ENCODE data around the gene ZFR. TPM values are rescaled to one million over a fixed set of nuclear protein-coding genes. Genes with fewer than 3 reads are reported as not detected.
"Not testable (repeated sequence)": the region's sequence is repeated elsewhere in the genome, so short reads cannot be mapped to it uniquely, and the experiment has no call there.

ZFR gene
- total RNA-seq, 8 experiments from 2014 or later = 72.5 to 116 (median 88.7) TPM

GRCh38 chr5:32445831-32446614 lies 1.5 kb upstream of the ZFR start:
- WGBS, 10 experiments = 0 to 97% (median 86%) methylated on average over 1 to 22 of the region's 23 CpGs
- H3K27ac ChIP-seq = no peak overlapping the region
- in situ Hi-C loops (cut with MboI; ENCODE audit: low pct_unique_long_range_greater_than_20kb in 2 of 9, low sequenced_read_pairs in 9 of 9, unreplicated experiment in 9 of 9) = no loop called here
- H3K4me1 ChIP-seq (replicated peaks in 1 of 2) = peaks cover 0 to 15% of the 10 kb centered on the region in 2 donors
- no peak for ATAC-seq (replicated peaks in 6 of 8)
- H3K4me3 ChIP-seq = no peak overlapping the region

- Histone ChIP-seq H3K27ac (no peak overlapping the region), H3K4me1 (replicated peaks in 1 of 2) (peaks cover 0 to 15% of the 10 kb centered on the region in 2 donors), H3K4me3 (peak overlapping the region in 3 of 5 donors; percentile 71 to 97 (median 95))
- ATAC-seq (replicated peaks in 6 of 8) = no peak
- in situ Hi-C loops (cut with MboI; ENCODE audit: low pct_unique_long_range_greater_than_20kb in 2 of 9, low sequenced_read_pairs in 9 of 9, unreplicated experiment in 9 of 9) = no loop called here
- 43 to 100% (median 86%) methylated on average over 1 to 10 of the region's 10 CpGs; no CpG with 5 or more reads in 2 of the 10 experiments for WGBS, 10 experiments
Measured at GRCh38 chr5:32445287-32445758, 783 bp upstream of the ZFR start.

- WGBS, 10 experiments = 10% methylated on average over 2 of the region's 83 CpGs; no CpG with 5 or more reads in 9 of the 10 experiments
- Histone ChIP-seq H3K4me1 (replicated peaks in 1 of 2) (peaks cover 0 to 15% of the 10 kb centered on the region in 2 donors), H3K27ac (peak overlapping the region; percentile 81 to 96), H3K4me3 (peak overlapping the region; percentile 71 to 97 (median 86))
- ATAC-seq (replicated peaks in 6 of 8) = peak; percentile 46 to 70 (median 64)
- in situ Hi-C loops (cut with MboI; ENCODE audit: low pct_unique_long_range_greater_than_20kb in 2 of 9, low sequenced_read_pairs in 9 of 9, unreplicated experiment in 9 of 9) = no loop called here
Measured at GRCh38 chr5:32443541-32444430, 754 bp downstream of the ZFR start.

- WGBS, 10 experiments = 0 to 19% (median 10%) methylated on average over 2 to 5 of the region's 7 CpGs; no CpG with 5 or more reads in 4 of the 10 experiments
- H3K4me3 ChIP-seq = peak overlapping the region; percentile 71 to 97 (median 86)
- in situ Hi-C loops (cut with MboI; ENCODE audit: low pct_unique_long_range_greater_than_20kb in 2 of 9, low sequenced_read_pairs in 9 of 9, unreplicated experiment in 9 of 9) = no loop called here
- peak overlapping the region; percentile 81 to 96 for H3K27ac ChIP-seq
- peak in 4 of 8 experiments; percentile 1 to 5 (median 2) for ATAC-seq (replicated peaks in 6 of 8)
- H3K4me1 ChIP-seq (replicated peaks in 1 of 2) = peaks cover 0 to 15% of the 10 kb centered on the region in 2 donors
Measured at GRCh38 chr5:32443145-32443540, 1.4 kb downstream of the ZFR start.

GRCh38 chr5:32439086-32439642 lies 5.4 kb downstream of the ZFR start:
- ATAC-seq (replicated peaks in 6 of 8) = no peak

GRCh38 chr5:32436553-32437242 lies 7.8 kb downstream of the ZFR start:
- WGBS, 10 experiments = 84 to 100% (median 97%) methylated on average over 2 to 4 of the region's 4 CpGs
- H3K27ac ChIP-seq = no peak overlapping the region
- no peak overlapping the region for H3K4me3 ChIP-seq
- in situ Hi-C loops (cut with MboI; ENCODE audit: low pct_unique_long_range_greater_than_20kb in 2 of 9, low sequenced_read_pairs in 9 of 9, unreplicated experiment in 9 of 9) = no loop called here
- peaks cover 0 to 2% of the 10 kb centered on the region in 2 donors for H3K4me1 ChIP-seq (replicated peaks in 1 of 2)
- no peak for ATAC-seq (replicated peaks in 6 of 8)

More at GRCh38 chr5:32439086-32439642, 5.4 kb downstream of the ZFR start:
- Histone ChIP-seq H3K4me1 (replicated peaks in 1 of 2) (peaks cover 0 to 15% of the 10 kb centered on the region in 2 donors), H3K27ac (no peak overlapping the region), H3K4me3 (no peak overlapping the region)
- 60 to 100% (median 96%) methylated on average over 1 to 3 of the region's 3 CpGs for WGBS, 10 experiments
- in situ Hi-C loops (cut with MboI; ENCODE audit: low pct_unique_long_range_greater_than_20kb in 2 of 9, low sequenced_read_pairs in 9 of 9, unreplicated experiment in 9 of 9) = no loop called here

- no peaks in the 10 kb centered on the region for H3K4me1 ChIP-seq (replicated peaks in 1 of 2)
- in situ Hi-C loops (cut with MboI; ENCODE audit: low pct_unique_long_range_greater_than_20kb in 2 of 9, low sequenced_read_pairs in 9 of 9, unreplicated experiment in 9 of 9) = no loop called here
- 35 to 100% (median 93%) methylated on average over 1 to 3 of the region's 3 CpGs for WGBS, 10 experiments
- H3K27ac ChIP-seq = no peak overlapping the region
- peak in 1 of 8 experiments; percentile 80 for ATAC-seq (replicated peaks in 6 of 8)
- no peak overlapping the region for H3K4me3 ChIP-seq
Measured at GRCh38 chr5:32435383-32435782, 9.2 kb downstream of the ZFR start.

- 29 to 100% (median 78%) methylated on average over 1 of the region's 1 CpG; no CpG with 5 or more reads in 3 of the 10 experiments for WGBS, 10 experiments
- H3K27ac ChIP-seq = no peak overlapping the region
- in situ Hi-C loops (cut with MboI; ENCODE audit: low pct_unique_long_range_greater_than_20kb in 2 of 9, low sequenced_read_pairs in 9 of 9, unreplicated experiment in 9 of 9) = no loop called here
- H3K4me3 ChIP-seq = no peak overlapping the region
- ATAC-seq (replicated peaks in 6 of 8) = no peak
- no peaks in the 10 kb centered on the region for H3K4me1 ChIP-seq (replicated peaks in 1 of 2)
Measured at GRCh38 chr5:32434221-32434620, 10.3 kb downstream of the ZFR start.

GRCh38 chr5:32432633-32433032 lies 11.9 kb downstream of the ZFR start:
- 86 to 100% (median 100%) methylated on average over 1 to 3 of the region's 3 CpGs; no CpG with 5 or more reads in 2 of the 10 experiments for WGBS, 10 experiments
- in situ Hi-C loops (cut with MboI; ENCODE audit: low pct_unique_long_range_greater_than_20kb in 2 of 9, low sequenced_read_pairs in 9 of 9, unreplicated experiment in 9 of 9) = no loop called here
- no peak for ATAC-seq (replicated peaks in 6 of 8)

GRCh38 chr5:32430825-32431224 lies 13.7 kb downstream of the ZFR start:
- H3K27ac ChIP-seq; H3K4me3 ChIP-seq; H3K4me1 ChIP-seq (replicated peaks in 1 of 2); in situ Hi-C loops (cut with MboI; ENCODE audit: low pct_unique_long_range_greater_than_20kb in 2 of 9, low sequenced_read_pairs in 9 of 9, unreplicated experiment in 9 of 9); ATAC-seq (replicated peaks in 6 of 8): not testable (repeated sequence)
- 89 to 100% (median 95%) methylated on average over 1 to 4 of the region's 4 CpGs for WGBS, 10 experiments

More at GRCh38 chr5:32432633-32433032, 11.9 kb downstream of the ZFR start:
- Histone ChIP-seq H3K27ac (no peak overlapping the region), H3K4me3 (no peak overlapping the region), H3K4me1 (replicated peaks in 1 of 2) (no peaks in the 10 kb centered on the region)

GRCh38 chr5:32428426-32428825 lies 16.1 kb downstream of the ZFR start:
- in situ Hi-C loops (cut with MboI; ENCODE audit: low pct_unique_long_range_greater_than_20kb in 2 of 9, low sequenced_read_pairs in 9 of 9, unreplicated experiment in 9 of 9) = no loop called here
- ATAC-seq (replicated peaks in 6 of 8) = no peak
- 43 to 100% (median 100%) methylated on average over 1 to 4 of the region's 4 CpGs; no CpG with 5 or more reads in 1 of the 10 experiments for WGBS, 10 experiments
- Histone ChIP-seq H3K4me1 (replicated peaks in 1 of 2) (no peaks in the 10 kb centered on the region), H3K4me3 (no peak overlapping the region), H3K27ac (no peak overlapping the region)

GRCh38 chr5:32426440-32427151 lies 17.9 kb downstream of the ZFR start:
- in situ Hi-C loops (cut with MboI; ENCODE audit: low pct_unique_long_range_greater_than_20kb in 2 of 9, low sequenced_read_pairs in 9 of 9, unreplicated experiment in 9 of 9) = no loop called here
- WGBS, 10 experiments = 60 to 96% (median 86%) methylated on average over 3 to 6 of the region's 7 CpGs
- peak in 4 of 8 experiments; percentile 35 to 46 (median 43) for ATAC-seq (replicated peaks in 6 of 8)
- peaks cover 0 to 1% of the 10 kb centered on the region in 2 donors for H3K4me1 ChIP-seq (replicated peaks in 1 of 2)
- H3K27ac ChIP-seq = no peak overlapping the region
- H3K4me3 ChIP-seq = no peak overlapping the region
